Skeletal muscle cell (primary cell): Measurements from ENCODE around the gene PRDX1.

Experiments
- DNase-seq: peaks from one replicate; pipeline ENCODE4 v3.0.0-alpha.2; 2010; ENCODE audit warnings: low read depth
- H3K4me3 ChIP-seq: 2 replicates; pipeline ENCODE4 v1.5.1; 2011; ENCODE audit warnings: low read depth, mild to moderate bottlenecking, control low read depth, low read length, moderate library complexity

PRDX1 gene

GRCh38 chr1:45521413-45522323, at the start of gene PRDX1:
Gene PRDX1, minus strand, starts transcription at chr1:45521884. Its CDS starts 2,841 bp downstream, at chr1:45519043.
- peak; percentile 83 for DNase-seq
- peak within 1 kb of the TSS; percentile 97 for H3K4me3 ChIP-seq

- no peak overlapping the region for H3K4me3 ChIP-seq
- no peak for DNase-seq
Measured at GRCh38 chr1:45570631-45571030, 48.9 kb upstream of the PRDX1 start.

GRCh38 chr1:45569962-45570581, 48.4 kb upstream of the PRDX1 start:
- H3K4me3 ChIP-seq: no peak overlapping the region
- DNase-seq: peak; percentile 23

- H3K4me3 ChIP-seq: no peak overlapping the region
- no peak for DNase-seq
Measured at GRCh38 chr1:45569571-45569961, 47.9 kb upstream of the PRDX1 start.

- DNase-seq: no peak
- no peak overlapping the region for H3K4me3 ChIP-seq
Measured at GRCh38 chr1:45568421-45568820, 46.7 kb upstream of the PRDX1 start.

GRCh38 chr1:45567911-45568310, 46.2 kb upstream of the PRDX1 start:
- no peak for DNase-seq
- H3K4me3 ChIP-seq: no peak overlapping the region

- H3K4me3 ChIP-seq: no peak overlapping the region
- no peak for DNase-seq
Measured at GRCh38 chr1:45566722-45567121, 45.0 kb upstream of the PRDX1 start.

GRCh38 chr1:45563843-45564242, 42.2 kb upstream of the PRDX1 start:
- H3K4me3 ChIP-seq: no peak overlapping the region
- no peak for DNase-seq

- no peak for DNase-seq
- H3K4me3 ChIP-seq: no peak overlapping the region
Measured at GRCh38 chr1:45557422-45557944, 35.8 kb upstream of the PRDX1 start.

GRCh38 chr1:45554198-45554597, 32.5 kb upstream of the PRDX1 start:
- DNase-seq: no peak
- H3K4me3 ChIP-seq: no peak overlapping the region

- DNase-seq: no peak
- H3K4me3 ChIP-seq: no peak overlapping the region
Measured at GRCh38 chr1:45552331-45552730, 30.6 kb upstream of the PRDX1 start.

GRCh38 chr1:45551684-45552083, 30.0 kb upstream of the PRDX1 start:
- H3K4me3 ChIP-seq: peak overlapping the region; percentile 74
- DNase-seq: no peak

- peak within 1 kb of the TSS; percentile 74 for H3K4me3 ChIP-seq
- DNase-seq: peak; percentile 49
Measured at GRCh38 chr1:45550401-45551351, 29.0 kb upstream of the PRDX1 start, which contains the start of gene AKR1A1. Gene AKR1A1, plus strand, starts transcription at chr1:45550826. Its CDS starts 10,969 bp downstream, at chr1:45561795.

- no peak overlapping the region for H3K4me3 ChIP-seq
- DNase-seq: no peak
Measured at GRCh38 chr1:45545553-45546310, 24.0 kb upstream of the PRDX1 start.

GRCh38 chr1:45545019-45545493, 23.4 kb upstream of the PRDX1 start:
- H3K4me3 ChIP-seq: no peak overlapping the region
- no peak for DNase-seq

GRCh38 chr1:45544530-45544929, 22.8 kb upstream of the PRDX1 start:
- DNase-seq: no peak

GRCh38 chr1:45543581-45544417, 22.1 kb upstream of the PRDX1 start:
- DNase-seq: no peak
- no peak overlapping the region for H3K4me3 ChIP-seq

More at GRCh38 chr1:45544530-45544929, 22.8 kb upstream of the PRDX1 start:
- no peak overlapping the region for H3K4me3 ChIP-seq

- H3K4me3 ChIP-seq: no peak overlapping the region
- DNase-seq: no peak
Measured at GRCh38 chr1:45542591-45542990, 20.9 kb upstream of the PRDX1 start.
